OCI-LY7 (cell line): ENCODE measurements around the gene NXPE4.
"Not testable (repeated sequence)": the region's sequence is repeated elsewhere in the genome, so short reads cannot be mapped to it uniquely, and the experiment has no call there.

Experiments used
- CTCF ChIP-seq: fragments of 200-600 bp; sonication (generic); conservative IDR thresholded peaks from 2 replicates; pipeline ENCODE4 v1.5.1; 2014; ENCODE audit warnings: mild to moderate bottlenecking, antibody characterized with exemption, low read length, moderate library complexity, mixed read lengths
- EZH2phosphoT487 ChIP-seq: fragments of 200-600 bp; sonication (generic); IDR thresholded peaks from 2 replicates; pipeline ENCODE4 v1.6.1; 2018; ENCODE audit warnings: low read depth, borderline replicate concordance, mild to moderate bottlenecking, mixed run types, antibody characterized with exemption, low read length, moderate library complexity, mixed read lengths

- not testable (repeated sequence) for TF ChIP-seq CTCF, EZH2phosphoT487
Observed at GRCh38 chr11:114613094-114613493, 17.5 kb upstream of the NXPE4 start.
